GM23248 (cell line): ENCODE data around the gene SEL1L.

Experiments
- EZH2 ChIP-seq: fragments of 200-600 bp; sonication (generic); IDR thresholded peaks from 2 replicates; pipeline ENCODE4 v1.6.1; 2018; ENCODE audit warnings: antibody characterized with exemption, mild to moderate bottlenecking; ENCODE audit not compliant: insufficient read depth, poor library complexity, severe bottlenecking
- EZH2phosphoT487 ChIP-seq: fragments of 200-600 bp; sonication (generic); IDR thresholded peaks from 2 replicates; pipeline ENCODE4 v1.6.1; 2018; ENCODE audit warnings: antibody characterized with exemption, moderate library complexity, mild to moderate bottlenecking, low read depth; ENCODE audit not compliant: insufficient read depth

DNA sequence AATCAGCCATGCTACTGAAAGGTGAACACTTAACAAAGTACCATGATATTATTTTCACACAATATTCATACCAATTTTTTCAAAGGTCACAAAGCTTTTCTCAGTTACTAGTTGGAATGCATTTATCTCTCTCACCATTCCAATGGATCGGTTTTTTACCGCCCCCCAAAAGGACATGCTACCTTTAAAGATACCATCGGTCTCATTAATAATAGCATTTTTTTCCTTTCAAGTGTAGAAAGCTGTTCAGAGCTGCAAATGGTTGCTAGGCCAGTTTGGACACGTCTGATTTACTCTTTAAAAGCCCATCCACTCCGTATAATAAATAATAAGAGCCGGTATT lies 98.6 kb downstream of the SEL1L start:
- TF ChIP-seq EZH2, result no peak
- no peak for TF ChIP-seq EZH2phosphoT487
